GM13977 (cell line): ENCODE results near the gene ZNF816.

Source experiments
- DNase-seq: peaks from one replicate; pipeline ENCODE4 v3.0.0; 2012; ENCODE audit warnings: low spot score
- in situ Hi-C: fragments of 300-500 bp; cut with MboI; formaldehyde crosslinking; loops from one replicate; pipeline ENCODE4 v1.12.0; 2022; ENCODE audit warnings: low sequenced_read_pairs, low pct_unique_long_range_greater_than_20kb, mixed read lengths, inconsistent platforms; ENCODE audit not compliant: unreplicated experiment
- TF ChIP-seq, protein P1 (sequence below): IDR thresholded peaks from 2 replicates; pipeline ENCODE4 v1.5.1; 2012; ENCODE audit warnings: mild to moderate bottlenecking, control low read depth; ENCODE audit not compliant: insufficient read depth; ENCODE audit errors: extremely low read depth, missing control alignments

The ZNF816 gene

DNA sequence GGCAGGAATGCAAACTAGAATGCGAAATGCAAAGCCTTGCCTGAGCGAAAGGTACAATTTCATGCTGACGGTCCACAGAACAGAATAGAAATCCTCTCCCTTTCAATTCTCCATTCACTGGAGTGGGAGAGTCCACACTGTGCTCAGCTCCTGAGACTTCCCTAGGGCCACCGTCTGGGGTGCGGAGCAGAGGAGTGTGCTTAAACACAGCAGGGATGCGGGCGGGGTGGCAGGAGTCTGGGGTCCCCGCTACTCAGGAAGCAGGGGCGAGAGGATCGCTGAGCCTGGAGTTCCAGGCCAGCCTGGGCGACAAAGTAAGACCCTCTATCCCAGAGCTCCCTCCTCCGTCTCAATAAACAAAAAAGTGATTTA, 552 bp upstream of the ZNF816 start:
- peak; percentile 17 for DNase-seq
- TF ChIP-seq, protein P1, sequence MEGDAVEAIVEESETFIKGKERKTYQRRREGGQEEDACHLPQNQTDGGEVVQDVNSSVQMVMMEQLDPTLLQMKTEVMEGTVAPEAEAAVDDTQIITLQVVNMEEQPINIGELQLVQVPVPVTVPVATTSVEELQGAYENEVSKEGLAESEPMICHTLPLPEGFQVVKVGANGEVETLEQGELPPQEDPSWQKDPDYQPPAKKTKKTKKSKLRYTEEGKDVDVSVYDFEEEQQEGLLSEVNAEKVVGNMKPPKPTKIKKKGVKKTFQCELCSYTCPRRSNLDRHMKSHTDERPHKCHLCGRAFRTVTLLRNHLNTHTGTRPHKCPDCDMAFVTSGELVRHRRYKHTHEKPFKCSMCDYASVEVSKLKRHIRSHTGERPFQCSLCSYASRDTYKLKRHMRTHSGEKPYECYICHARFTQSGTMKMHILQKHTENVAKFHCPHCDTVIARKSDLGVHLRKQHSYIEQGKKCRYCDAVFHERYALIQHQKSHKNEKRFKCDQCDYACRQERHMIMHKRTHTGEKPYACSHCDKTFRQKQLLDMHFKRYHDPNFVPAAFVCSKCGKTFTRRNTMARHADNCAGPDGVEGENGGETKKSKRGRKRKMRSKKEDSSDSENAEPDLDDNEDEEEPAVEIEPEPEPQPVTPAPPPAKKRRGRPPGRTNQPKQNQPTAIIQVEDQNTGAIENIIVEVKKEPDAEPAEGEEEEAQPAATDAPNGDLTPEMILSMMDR = no peak
- in situ Hi-C loops = no loop called here

DNA sequence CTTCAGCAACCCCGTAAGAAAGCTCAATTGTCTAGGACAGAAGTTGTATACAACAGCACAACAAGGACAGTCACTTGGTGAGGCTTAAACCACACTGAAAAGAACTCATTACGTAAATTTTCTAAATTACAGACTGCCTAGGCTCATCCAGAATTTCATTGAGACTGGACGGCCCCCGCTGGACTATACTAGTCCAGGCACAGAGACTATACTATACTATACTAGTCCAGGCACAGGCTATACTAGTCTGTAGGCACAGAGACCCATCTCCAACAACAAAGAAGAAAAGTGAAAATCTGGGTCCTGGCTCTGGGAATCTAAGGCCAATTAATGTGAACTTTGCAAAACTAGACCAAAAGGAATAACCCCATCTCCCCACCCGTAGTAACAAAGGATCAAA, 700 bp downstream of the ZNF816 start:
- DNase-seq = no peak
- in situ Hi-C loops = no loop called here
- TF ChIP-seq, protein P1 = no peak

DNA sequence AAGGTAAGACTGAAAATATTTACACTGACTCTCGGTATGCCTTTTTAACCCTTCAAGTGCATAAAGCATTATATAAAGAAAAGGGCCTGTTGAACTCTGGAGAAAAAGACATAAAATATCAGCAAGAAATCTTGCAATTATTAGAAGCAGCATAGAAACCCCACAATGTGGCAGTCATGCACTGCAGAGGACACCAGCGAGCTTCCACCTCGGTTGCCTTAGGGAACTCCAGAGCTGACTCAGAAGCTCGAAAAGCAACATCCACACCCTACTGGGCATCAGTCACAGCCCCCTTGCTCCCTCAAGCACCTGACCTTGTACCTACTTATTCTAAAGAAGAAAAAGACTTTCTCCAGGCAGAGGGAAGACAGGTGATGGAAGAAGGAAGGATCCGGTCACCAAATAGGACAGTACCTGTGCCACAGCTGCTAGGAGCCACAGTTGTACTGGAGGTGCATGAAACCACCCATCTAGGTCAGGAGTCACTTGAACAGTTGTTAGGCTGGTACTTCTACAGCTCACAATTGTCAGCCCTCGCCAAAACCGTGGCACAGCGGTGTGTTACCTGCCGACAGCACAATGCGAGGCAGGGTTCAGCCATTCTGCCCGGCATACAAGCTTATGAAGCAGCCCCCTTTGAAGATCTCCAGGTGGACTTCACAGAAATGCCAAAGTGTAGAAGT, 2.9 kb downstream of the ZNF816 start:
- DNase-seq = no peak
- TF ChIP-seq, protein P1 = no peak
- in situ Hi-C loops = no loop called here

DNA sequence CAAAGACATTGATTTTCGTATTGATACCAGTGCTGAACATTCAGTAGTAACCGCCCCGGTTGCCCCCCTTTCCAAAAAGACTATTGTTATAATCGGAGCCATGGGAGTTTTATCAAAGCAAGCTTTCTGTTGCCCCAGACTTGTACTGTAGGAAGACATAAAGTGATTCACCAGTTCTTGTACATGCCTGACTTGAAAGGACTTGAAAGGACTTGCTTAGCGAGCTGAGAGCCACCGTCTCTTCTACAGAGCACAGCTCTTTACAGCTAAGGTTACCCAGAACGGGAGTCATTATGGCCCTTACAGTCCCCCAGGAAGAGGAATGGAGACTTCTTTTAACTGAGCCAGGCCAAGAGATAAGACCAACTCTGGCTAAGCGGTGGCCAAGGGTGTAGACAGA, 5.1 kb downstream of the ZNF816 start:
- no peak for DNase-seq
- in situ Hi-C loops = no loop called here
- TF ChIP-seq, protein P1 = no peak

DNA sequence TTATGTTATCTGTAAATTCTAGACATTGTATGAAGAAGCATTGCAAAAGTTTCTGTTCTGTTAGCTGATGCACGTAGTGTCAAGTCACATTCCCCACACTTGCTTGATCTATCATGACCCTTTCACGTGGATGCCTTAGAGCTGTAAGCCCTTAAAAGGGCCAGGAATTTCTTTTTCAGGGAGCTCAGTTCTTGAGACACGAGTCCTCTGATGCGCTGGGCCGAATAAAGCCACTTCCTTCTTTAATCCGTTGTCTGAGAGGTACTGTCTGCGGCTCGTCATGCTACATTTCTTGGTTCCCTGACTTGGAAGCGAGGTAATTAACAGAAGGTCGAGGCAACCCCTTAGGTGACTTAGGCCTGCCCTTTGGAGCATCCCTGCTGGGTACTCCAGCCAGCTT, 5.8 kb downstream of the ZNF816 start:
- in situ Hi-C loops = no loop called here
- TF ChIP-seq, protein P1 = no peak
- DNase-seq = no peak

DNA sequence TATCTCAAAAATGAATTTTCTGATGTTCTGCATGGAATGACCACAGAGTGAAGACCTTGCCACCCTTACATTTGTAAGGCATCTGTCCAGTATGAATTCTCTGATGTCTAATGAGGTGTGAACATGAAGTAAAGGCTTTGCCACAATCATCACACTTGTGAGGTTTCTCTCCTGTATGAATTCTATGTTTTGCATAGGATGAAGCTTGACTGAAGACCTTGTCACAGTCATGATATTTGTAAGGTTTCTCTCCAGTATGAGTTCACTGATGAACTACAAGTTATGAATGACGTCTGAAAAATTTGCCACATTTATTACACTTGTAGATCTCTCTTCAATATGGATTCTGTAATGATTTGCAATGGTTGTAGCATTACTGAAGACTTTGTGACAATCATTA, 13.3 kb downstream of the ZNF816 start:
- in situ Hi-C loops = loop anchor here (10.0 kb wide), 1 partner anchor 95 kb away; the partner anchor contains the start of gene ZNF468
- TF ChIP-seq, protein P1 = no peak
- no peak for DNase-seq
